ENCODE results near the gene WDFY1.
"Not testable (repeated sequence)": the region's sequence is repeated elsewhere in the genome, so short reads cannot be mapped to it uniquely, and the experiment has no call there.

WDFY1 gene

DNA sequence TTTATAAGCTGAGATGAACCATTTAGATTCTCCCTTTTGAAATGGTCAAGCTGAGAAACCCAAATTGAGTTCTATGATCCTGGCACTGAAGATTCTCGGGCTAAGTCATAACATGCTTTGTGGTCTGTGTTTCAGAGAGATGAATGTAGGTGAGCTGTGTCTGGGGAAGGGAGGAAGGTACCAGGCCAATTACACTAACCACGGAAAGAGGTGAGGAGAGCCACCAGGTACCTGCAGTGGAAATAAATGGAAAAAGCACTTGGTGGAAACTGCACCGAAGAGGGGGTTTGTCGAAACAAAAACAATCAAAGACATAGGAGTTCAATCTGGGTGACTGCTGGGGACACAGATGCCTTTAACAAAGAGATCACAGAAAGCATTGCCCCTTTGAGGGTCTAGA, 11.2 kb upstream of the WDFY1 start:
- no peak for DNase-seq

DNA sequence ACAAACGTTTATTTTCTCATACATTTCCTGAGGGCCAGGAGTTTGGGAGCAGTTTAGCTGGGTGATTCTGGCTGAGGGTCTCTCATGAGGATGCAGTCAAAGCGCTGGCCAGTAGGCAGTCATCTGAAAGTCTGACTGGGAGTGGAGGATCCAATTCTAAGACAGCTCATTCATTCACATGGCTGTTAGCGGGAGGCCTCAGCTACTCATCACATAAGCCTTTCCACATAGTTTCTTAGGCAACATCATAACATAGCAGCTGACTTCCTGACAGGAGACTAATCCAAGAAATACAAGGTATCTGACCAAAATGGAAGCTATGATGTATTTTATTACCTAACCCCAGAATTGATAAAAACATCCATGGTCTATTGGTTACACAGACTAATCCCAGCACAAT, 9.3 kb upstream of the WDFY1 start:
- no peak for DNase-seq

DNA sequence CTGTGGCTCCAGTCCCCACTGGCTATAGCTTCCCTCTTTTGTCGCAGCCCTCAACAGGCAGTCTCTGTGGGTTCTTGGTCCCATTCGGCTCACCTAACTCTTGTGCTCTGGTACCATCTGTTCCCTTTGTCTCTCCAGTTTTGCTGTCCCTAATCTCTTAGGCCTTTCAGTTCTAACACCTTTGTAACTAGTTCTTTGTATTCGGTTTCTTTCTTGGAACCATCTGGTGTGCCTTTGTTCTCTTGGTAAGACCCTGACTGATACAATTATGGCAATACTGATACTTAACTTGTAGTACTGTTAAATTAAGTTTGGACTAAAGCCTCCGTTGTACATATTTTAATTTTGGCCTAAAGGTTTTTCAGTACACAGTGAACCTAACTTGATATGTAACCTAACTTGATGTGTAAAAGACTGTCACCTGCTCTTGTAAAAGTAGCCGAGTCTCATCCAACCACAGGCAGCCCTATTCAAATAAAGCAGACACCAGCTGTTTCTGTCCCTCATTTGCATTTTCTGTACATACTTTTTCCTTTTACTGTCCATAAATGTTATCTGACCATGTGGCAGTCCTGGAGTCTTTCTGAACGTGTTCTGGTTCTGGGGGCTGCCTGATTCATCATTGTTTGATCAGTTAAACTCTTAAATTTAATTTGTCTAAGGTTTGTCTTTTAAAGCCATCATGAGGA, 7.3 kb upstream of the WDFY1 start:
- DNase-seq = no peak

DNA sequence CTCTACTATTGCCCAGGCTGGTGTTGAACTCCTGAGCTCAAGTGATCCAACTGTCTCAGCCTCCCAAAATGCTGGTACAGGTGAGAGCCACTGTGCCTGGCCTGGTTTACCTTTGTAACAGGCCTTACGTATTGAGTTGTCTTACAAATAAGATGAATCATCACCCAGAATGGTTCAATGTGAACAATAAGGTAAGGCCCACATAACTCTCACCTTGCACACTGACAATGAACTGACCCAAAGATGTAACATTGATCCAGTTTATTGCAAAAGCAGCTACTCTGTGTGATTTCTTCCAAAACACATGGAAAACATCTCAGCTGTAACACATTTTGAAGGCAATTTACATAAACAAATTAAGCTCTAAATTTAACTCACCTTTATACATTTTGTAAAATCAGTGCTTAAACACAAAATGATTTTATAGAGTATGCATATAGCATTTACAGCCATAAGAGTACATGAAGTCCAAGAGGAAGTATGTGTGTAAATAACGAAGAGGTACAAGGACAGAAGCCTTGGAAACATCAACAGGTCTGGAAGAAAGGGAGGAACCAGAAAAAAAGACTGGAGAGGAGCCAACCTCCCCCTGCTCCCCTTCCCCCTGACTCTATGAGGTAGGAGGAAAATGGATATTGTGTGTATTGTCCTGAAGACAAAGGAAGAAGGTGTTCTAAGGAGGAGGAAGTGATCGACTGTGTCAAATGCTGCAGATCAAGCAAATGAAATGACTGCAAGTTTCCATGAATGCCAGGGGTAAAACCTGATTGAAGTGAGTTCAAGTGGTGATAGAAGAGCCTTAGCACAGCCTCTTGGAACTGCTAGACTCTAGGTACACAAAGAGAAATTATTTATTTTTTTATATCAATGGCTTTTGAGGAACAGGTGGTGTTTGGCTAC, 5.6 kb upstream of the WDFY1 start:
- no peak for DNase-seq

DNA sequence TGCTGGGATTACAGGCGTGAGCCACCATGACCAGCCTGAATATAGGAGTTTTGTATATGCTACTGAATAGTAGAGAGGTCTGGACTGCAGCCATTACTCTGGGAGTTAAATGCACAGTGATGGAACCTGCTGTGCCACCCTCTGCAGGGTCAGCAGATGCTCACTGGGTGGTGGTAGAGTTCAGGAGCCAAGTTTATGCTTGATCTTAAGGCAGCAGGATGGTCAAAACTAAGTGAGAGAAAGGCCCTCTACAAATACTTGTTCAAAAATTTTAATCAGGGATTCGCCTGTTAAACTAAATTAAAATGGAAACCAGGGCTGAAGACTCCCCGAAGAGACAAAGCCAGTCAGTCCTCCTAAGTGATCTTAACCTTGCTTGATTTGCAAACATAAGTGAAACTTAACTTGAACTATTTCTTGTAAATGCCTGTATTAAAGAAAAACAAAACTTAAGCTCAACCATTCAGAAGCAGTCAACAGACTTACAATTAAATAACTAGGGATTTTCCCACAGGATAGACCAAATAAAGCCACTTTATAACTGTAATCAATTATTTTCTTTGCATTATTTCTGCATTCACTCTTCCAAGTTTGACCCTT, 4.2 kb upstream of the WDFY1 start:
- no peak for DNase-seq

DNA sequence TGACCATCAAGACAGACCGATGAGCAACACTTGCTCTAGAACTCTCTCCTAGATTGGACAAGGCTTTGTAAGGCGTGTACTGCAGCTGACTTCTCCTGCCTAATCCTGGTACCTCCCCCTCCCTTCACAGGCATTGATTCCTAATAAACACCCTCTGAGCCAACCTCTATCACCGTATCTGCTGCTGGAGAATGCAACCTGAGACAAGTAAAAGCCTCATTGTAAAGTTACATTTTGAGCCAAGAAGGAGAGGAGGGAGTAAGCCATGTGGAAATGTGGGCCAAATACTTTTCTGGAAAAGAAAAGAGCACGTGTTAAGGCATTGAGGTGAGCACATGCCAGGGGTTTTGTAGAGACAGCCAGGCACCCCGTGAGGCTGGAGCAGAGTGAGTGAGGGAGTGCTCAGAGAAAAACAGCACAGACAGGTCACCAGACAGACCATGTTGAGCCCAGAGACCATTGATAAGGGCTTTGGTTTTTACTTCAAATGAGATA, 2.6 kb upstream of the WDFY1 start:
- DNase-seq = no peak

DNA sequence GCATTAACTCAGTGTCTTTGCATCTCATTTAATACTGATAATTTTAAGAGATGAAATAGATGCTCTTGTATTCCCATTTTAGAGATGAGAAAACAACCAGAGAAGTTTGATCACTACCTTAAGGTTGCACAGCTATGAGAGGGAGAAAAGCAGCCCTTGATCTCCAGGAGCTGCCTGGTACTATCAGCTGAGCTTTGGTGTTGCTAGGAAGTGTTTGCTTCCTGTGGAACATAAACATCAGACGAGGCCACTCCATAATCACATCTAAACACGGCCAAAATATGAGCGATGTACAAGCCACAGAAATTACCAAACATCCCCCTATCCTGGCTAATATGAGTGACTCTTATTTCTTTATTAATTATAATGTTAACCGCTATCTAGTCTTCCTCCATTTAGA, 620 bp upstream of the WDFY1 start:
- no peak for DNase-seq

DNA sequence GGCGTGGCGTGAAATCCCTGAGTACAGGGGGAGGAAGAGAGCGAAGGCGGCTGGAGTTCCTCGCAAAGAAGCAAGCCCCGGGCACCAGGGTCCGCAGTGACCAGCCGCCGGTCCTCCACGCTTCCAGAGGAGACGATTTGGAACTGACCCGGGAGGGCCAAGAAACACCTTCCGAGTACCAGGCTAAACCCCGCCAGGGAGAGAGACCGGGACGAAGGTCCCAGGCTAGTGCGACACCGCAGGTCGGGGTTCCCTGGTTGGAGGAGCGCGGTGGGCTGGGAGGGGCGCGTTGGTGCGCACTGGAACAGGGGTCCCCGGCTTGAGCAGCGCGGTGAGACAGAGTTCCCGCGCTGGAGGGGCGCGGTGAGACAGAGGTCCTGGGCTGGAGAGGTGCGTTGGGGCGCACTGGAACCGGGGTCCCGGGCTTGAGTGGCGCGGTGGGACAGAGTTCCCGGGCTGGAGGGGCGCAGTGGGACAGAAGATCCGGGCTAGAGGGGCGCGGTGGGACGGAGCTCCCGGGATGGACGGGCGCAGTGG, 901 bp downstream of the WDFY1 start:
- peak; percentile 51 for DNase-seq

DNA sequence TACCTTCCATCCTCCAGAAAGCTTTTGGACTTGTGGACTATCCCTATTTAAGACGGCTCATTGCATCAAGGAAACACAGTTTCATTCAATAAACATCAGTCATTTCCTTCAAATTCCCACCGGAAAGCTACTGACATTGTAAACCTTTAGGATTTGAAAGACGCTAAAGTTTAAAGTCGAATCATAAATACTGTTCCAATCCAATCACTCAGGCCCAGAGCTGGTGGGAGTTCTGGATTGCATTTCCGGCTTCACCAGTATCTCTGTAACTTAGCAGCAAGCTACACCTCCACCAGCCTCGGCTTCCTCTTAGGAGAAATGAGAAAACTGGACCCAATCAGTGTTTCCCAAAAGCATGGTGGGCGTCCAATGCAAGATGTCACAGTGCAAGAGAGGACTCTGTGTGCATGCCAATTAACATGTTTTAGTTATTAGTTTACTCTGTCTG, 1.6 kb downstream of the WDFY1 start:
- no peak for DNase-seq

DNA sequence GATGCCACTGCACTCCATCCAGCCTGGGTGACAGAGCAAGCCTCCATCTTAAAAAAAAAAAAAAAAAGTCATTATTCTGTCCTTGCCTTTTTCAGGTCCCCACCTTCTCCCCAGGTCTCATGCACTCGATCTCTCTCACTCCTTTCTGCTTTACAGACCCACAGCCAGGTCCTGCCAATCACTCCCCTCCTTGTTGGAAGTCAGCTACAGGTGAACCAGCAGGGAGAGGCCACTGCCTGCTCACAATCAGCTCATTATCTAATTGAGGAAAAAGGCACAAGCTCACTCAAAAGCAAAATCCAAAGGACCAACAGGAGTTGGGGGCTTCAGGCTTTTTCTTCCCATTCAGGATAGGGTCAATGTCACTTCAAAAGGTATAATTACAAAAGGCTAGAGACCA, 2.0 kb downstream of the WDFY1 start:
- no peak for DNase-seq

DNA sequence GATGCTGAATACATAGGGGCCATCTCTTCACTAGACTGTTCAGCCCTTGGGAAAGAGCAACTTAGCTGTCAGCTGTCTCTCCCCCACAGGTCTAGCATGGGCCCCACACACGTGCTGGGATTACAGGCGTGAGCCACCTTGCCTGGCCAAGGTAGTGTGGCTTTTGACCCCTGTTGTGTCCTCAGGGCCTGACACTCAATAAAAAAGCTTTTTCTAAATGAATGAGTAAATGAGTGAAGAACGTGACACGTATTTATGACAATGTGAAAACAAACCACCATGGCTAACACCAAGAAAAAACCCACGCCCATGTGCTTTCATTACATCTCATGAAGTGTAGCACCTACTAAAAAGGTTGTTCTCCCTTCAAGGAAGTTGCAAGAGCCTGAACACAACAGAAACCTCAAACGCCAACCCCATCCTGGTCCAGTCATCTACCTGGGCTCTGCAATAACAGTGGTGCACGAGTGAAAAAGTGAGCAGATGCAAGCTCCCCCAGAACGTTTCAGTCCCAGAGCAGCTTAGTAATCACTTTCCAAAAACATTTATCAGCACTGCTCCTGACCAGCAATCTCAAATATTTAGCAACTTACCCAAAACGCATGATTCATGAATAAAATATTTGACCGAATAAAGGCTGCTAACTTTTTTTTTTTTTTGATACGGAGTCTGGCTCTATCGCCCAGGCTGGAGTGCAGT, 3.4 kb downstream of the WDFY1 start:
- DNase-seq = peak; percentile 83

DNA sequence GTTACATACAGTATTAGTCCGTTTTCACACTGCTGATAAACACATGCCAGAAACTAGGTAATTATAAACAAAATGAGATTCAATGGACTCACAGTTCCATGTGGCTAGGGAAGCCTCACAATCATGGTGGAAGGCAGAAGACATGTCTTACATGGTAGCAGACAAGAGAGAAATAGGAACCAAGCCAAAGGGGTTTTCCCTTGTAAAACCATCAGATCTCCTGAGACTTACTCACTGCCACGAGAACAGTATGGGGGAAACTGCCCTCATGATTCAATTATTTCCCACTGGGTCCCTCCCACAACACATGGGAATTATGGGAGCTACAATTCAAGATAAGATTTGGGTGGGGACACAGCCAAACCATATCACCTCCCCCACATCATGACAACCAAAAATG, 5.7 kb downstream of the WDFY1 start:
- not testable (repeated sequence) for DNase-seq

DNA sequence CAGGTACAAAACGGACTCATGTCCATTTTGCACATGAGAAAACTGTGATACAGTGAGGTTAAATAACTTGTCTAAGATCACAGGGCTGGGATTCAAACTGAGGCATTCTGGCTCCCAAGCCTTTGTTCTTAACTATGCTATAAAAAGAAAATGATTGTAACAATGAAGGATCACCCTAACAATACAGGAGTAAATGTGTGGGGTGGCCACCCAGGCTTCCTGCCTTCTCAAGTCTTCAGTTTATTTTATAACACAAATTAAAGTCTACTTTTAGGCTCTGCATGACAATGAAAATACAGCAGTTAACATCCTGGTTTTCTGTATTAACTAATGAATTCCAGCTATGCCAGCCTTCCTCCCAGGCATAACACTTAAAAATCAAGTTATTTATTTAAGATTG, 7.6 kb downstream of the WDFY1 start:
- no peak for DNase-seq

DNA sequence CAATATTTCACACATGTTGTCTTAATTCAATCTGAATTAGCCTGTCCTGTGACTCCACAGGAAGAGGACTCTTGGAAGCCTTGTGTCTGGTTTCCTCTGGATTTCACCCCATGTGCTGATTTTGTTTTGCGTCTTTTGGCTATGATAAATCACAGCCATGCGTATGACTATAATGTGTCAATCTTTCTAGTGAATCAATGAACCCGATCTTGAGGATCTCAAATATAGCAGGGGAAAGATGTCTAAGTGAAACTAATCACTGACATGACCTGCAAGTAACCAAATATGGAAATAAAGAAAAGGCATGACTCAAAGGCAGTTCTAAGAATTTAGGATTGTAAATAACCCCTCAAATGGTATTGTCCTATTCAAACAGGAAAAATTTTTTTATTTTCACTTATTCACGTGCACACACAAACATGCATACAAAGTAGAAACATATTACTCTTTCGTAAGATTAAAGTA, 8.2 kb downstream of the WDFY1 start:
- DNase-seq = no peak

DNA sequence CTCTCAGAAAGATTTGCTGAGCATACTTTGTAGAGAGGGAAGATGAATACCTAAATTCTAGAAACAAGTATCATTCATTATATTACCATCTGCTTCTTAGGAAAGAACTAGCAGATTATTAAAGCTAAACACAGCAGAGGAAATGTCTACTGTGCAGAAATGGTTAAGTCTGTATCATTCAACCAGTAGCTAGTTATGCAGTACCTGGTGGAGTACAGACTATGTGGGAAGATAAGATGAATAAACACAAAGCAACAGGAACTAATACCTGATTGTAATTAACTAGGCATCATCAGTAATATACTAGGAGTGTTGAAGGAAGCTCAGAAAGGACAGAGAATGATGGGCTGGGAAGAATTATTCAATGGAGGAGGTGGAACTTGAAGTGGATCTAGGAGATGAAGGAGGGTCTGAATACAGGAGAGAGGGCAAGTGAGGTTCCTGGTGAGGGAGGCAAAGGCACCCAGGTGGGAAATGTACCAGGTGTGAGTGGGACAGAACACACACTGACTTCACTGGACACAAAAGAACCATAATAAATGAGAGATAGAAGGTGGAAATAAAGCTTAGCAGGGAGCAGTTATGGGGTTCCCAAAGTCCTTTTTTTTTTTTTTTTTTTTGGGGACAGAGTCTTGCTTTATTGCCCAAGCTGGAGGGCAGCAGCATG, 9.5 kb downstream of the WDFY1 start:
- no peak for DNase-seq

DNA sequence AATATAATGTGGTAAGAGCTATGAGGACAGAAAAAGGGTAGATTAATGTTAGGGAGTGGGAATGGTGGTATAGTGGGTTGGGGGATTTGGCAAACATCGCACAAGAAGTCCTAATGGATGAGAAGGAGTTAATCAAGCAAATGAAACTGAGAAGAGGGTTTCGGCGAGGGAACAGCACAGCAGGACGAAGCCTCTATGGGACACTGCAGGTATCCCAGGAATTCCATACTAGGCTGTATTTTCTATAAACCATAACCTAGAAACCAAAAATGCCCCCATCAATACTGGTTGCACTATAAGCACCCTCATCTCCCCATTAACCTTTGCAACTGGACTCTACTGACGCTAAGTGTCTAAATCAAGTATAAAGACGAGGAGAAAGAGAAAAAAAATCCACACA, 10.3 kb downstream of the WDFY1 start:
- DNase-seq = no peak

DNA sequence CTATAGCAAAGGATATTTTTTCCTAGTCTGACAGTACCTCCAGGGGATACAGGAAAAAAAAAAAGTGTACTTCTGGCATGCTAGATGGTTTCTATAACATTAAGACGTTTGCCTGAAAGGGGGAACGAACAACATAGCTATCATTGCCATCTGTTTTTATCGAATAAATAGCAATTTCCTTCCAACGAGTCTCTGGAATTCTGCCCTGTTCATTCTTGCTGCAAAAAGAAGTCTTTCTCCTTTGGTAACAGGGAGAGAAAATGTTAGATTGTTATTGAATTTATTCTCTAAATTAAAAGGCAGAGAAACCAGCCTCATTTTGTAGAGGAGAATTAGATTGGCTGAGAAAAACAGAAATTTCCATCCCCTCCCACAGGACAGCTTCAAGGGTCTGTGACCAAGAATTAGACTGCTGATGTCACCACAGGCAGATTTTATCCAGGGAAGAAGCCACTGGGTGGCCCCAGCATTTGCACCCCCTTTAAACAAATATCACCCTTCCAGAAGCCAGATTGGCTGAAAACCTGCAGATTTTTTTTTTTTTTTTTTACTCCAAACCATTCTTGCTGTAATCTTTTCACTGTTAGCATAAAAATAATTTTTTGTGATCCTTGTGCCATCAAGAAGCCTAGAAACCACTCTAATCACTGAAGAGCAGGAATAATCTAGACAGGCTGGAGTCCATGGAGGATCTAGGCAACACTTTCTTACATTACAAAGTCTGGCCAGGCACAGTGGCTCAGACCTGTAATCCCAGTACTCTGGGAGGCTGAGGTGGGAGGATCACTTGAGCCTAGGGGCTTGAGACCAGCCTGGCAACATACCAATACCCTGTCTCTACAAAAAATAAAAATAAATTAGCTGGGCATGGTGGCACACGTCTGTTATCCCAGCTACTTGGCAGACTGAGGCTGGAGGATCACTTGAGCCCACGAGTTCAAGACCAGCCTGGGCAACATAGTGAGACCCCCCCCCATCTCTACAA, 12.0 kb downstream of the WDFY1 start:
- DNase-seq = no peak

DNA sequence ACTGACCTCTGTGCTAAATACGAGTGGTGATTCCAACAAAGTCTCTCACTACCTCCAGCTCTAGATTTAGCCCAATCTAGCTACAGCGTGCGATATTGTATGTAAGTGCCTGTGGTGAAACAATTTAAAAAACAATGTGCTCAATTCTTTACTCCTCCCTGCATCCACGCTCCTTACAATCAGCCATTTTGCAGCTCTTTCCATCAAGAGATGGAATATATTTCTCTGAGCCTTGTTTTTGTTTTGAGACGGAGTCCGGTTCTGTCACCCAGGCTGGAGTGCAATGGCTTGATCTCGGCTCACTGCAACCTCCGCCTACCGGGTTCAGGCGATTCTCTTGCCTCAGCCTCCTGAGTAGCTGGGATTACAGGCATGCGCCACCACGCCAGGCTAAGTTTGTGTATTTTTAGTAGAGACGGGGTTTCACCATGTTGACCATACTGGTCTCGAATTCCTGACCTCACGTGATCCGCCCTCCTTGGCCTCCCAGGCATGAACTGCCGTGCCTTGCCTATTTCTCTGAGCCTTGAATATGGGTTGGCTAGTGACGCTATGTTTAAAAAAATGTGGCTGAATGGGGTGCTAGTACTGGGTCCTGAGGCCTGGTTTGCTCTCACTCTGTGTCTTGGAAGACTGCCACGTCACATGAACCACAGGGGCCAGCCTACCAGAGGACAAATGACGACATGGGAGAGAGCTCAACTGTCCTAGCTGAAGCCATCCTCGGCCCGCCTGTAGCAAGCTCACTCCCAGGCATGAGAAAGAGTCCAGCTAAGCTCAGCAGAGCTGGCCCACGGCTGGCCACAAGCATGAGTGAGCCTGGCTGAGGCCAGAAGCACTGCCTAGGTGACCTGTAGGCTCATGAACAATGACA, 14.8 kb downstream of the WDFY1 start:
- DNase-seq = no peak

DNA sequence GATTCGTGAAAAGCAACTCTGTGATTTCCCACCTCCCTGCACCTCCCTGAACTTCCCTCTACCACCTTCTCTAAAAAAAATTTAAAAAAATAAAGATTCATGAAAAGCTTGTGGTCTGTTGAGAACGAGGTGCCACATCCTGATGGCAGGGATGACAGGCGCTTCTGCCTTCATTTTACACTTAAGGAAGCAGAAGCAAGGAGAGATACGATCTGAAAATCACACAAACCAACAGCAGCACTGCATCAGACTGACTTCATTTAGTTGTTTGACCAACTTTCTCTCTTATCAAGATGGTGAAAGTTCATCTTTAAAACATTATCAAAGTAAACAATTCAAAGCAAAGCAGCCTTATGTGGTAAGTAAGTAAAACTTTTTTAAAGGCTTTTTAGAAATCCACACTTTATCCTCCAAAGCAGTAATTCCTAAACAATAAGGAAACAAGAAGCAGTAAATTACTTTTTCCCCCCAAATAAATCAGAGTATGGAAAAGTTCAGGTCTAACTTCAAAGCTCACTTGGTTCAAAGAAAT, 15.5 kb downstream of the WDFY1 start:
- peak; percentile 29 for DNase-seq

All from stimulated activated CD4-positive, alpha-beta T cell treated with anti-CD3 and anti-CD28 coated beads, Interleukin-15, amount 100 ng/mL, for 24 hours (primary cell).